ENCODE measurements around the gene IGFL2.

- TF ChIP-seq ZNF274 (IDR thresholded peaks at IDR 0.05; ENCODE audit: low read depth, low read length) (no peak), YY1 (IDR thresholded peaks at IDR 0.05; ENCODE audit: insufficient read depth, insufficient read length) (no peak), SUZ12 (IDR thresholded peaks at IDR 0.05; ENCODE audit: extremely low read depth, insufficient read depth, insufficient read length) (no peak)
Observed at GRCh38 chr19:46115396-46116106, 32.5 kb upstream of the IGFL2 start.

Data from NT2/D1 (cell line).